GM23338 (cell line): ENCODE data around the gene RSRC2. TPM values are rescaled to one million over a fixed set of nuclear protein-coding genes. Genes with fewer than 3 reads are reported as not detected.

Experiments used
- ATAC-seq: fragments of 200-7000 bp; cut with Tn5 transposase; 3 replicates; pipeline ENCODE4 v1.9.1; 2020
- DNase-seq: peaks from one replicate; pipeline ENCODE4 v3.0.0-alpha.2; 2015; ENCODE audit warnings: low spot score
- H2AFZ ChIP-seq: fragments of 200-600 bp; sonication (generic); 2 replicates; pipeline ENCODE4 v1.8.0; 2016; ENCODE audit warnings: antibody characterized with exemption, mild to moderate bottlenecking, moderate library complexity
- H3F3A ChIP-seq: fragments of 200-600 bp; sonication (generic); replicated peaks from 2 replicates; pipeline ENCODE4 v1.8.0; 2017; ENCODE audit warnings: antibody characterized with exemption, mixed run types, low read depth
- H3K27ac ChIP-seq: fragments of 200-600 bp; sonication (generic); 2 replicates; pipeline ENCODE4 v1.6.1; 2016; ENCODE audit warnings: low read depth
- H3K27me3 ChIP-seq: fragments of 200-600 bp; sonication (generic); 2 replicates; pipeline ENCODE4 v1.8.0; 2016; ENCODE audit warnings: mild to moderate bottlenecking, mixed run types, moderate library complexity; ENCODE audit not compliant: insufficient read depth
- H3K36me3 ChIP-seq: fragments of 200-600 bp; sonication (generic); 2 replicates; pipeline ENCODE4 v1.8.0; 2016; ENCODE audit warnings: mild to moderate bottlenecking; ENCODE audit not compliant: insufficient read depth
- H3K4me1 ChIP-seq: fragments of 200-600 bp; sonication (generic); 2 replicates; pipeline ENCODE4 v1.8.0; 2016; ENCODE audit warnings: mild to moderate bottlenecking, moderate library complexity; ENCODE audit not compliant: insufficient read depth
- H3K4me2 ChIP-seq: fragments of 200-600 bp; sonication (generic); 2 replicates; pipeline ENCODE4 v1.7.1; 2017; ENCODE audit warnings: mixed run types
- H3K4me3 ChIP-seq: fragments of 200-600 bp; sonication (generic); 2 replicates; pipeline ENCODE4 v1.6.1; 2016; ENCODE audit warnings: mixed run types
- H3K79me2 ChIP-seq: fragments of 200-600 bp; sonication (generic); replicated peaks from 2 replicates; pipeline ENCODE4 v1.8.0; 2017; ENCODE audit warnings: mild to moderate bottlenecking; ENCODE audit not compliant: insufficient read depth
- H3K9me2 ChIP-seq: fragments of 200-600 bp; sonication (generic); 2 replicates; pipeline ENCODE4 v1.8.0; 2017; ENCODE audit not compliant: insufficient read depth
- H4K20me1 ChIP-seq: fragments of 200-600 bp; sonication (generic); replicated peaks from 2 replicates; pipeline ENCODE4 v1.8.0; 2017; ENCODE audit warnings: mild to moderate bottlenecking; ENCODE audit not compliant: insufficient read depth
- H3K27ac Mint-ChIP-seq: 2 replicates; pipeline ENCODE4 v1.8.0; 2020; ENCODE audit warnings: inconsistent platforms, mild to moderate bottlenecking, moderate library complexity, mixed read lengths
- H3K27me3 Mint-ChIP-seq: 3 replicates; pipeline ENCODE4 v1.8.0; 2022; ENCODE audit warnings: low read depth, mild to moderate bottlenecking, moderate library complexity, mixed read lengths, inconsistent platforms; ENCODE audit not compliant: insufficient read depth, poor library complexity
- H3K36me3 Mint-ChIP-seq: 3 replicates; pipeline ENCODE4 v1.8.0; 2021; ENCODE audit warnings: low read depth, mild to moderate bottlenecking, inconsistent platforms, moderate library complexity, mixed read lengths
- H3K4me1 Mint-ChIP-seq: 3 replicates; pipeline ENCODE4 v1.8.0; 2020; ENCODE audit warnings: mild to moderate bottlenecking, inconsistent platforms, mixed read lengths
- H3K4me3 Mint-ChIP-seq: 3 replicates; pipeline ENCODE4 v1.8.0; 2021; ENCODE audit warnings: moderate library complexity, mild to moderate bottlenecking, inconsistent platforms, mixed read lengths
- H3K9me3 Mint-ChIP-seq: 3 replicates; pipeline ENCODE4 v1.8.0; 2020; ENCODE audit warnings: moderate library complexity, mild to moderate bottlenecking, inconsistent platforms, mixed read lengths
- CREB1 ChIP-seq: fragments of 250-450 bp; sonication (Bioruptor Pico); IDR thresholded peaks from 2 replicates; pipeline ENCODE4 v1.5.0; 2020; ENCODE audit warnings: low read depth, mild to moderate bottlenecking, moderate library complexity
- EZH2 ChIP-seq: fragments of 200-600 bp; sonication (generic); IDR thresholded peaks from one replicate; pipeline ENCODE4 v1.8.0; 2017; ENCODE audit warnings: antibody characterized with exemption, mild to moderate bottlenecking, low read depth; ENCODE audit not compliant: unreplicated experiment
- EZH2phosphoT487 ChIP-seq: fragments of 200-600 bp; sonication (generic); IDR thresholded peaks from one replicate; pipeline ENCODE4 v1.8.1; 2018; ENCODE audit warnings: antibody characterized with exemption; ENCODE audit not compliant: unreplicated experiment
- JUNB ChIP-seq: IDR thresholded peaks from one replicate; pipeline ENCODE4 v1.6.1; 2016; ENCODE audit warnings: antibody characterized with exemption; ENCODE audit not compliant: unreplicated experiment
- NANOG ChIP-seq: IDR thresholded peaks from 2 replicates; pipeline ENCODE4 v1.6.1; 2016; ENCODE audit warnings: antibody characterized with exemption, borderline replicate concordance
- POLR2AphosphoS5 ChIP-seq: IDR thresholded peaks from 2 replicates; pipeline ENCODE4 v1.6.1; 2016; ENCODE audit warnings: antibody characterized with exemption, low read depth
- REST ChIP-seq: IDR thresholded peaks from one replicate; pipeline ENCODE4 v1.6.1; 2018; ENCODE audit warnings: antibody characterized with exemption; ENCODE audit not compliant: unreplicated experiment
- STAT1 ChIP-seq: IDR thresholded peaks from one replicate; pipeline ENCODE4 v1.6.1; 2016; ENCODE audit warnings: antibody characterized with exemption; ENCODE audit not compliant: unreplicated experiment
- ZNF114 ChIP-seq: fragments of 250-450 bp; sonication (Bioruptor Pico); IDR thresholded peaks from 2 replicates; pipeline ENCODE4 v1.5.0; 2020; ENCODE audit warnings: mild to moderate bottlenecking, moderate library complexity
- ZNF331 ChIP-seq: fragments of 250-450 bp; sonication (Bioruptor Pico); IDR thresholded peaks from 2 replicates; pipeline ENCODE4 v1.5.0; 2020; ENCODE audit warnings: low read depth, mild to moderate bottlenecking, moderate library complexity
- ZNF462 ChIP-seq: fragments of 250-450 bp; sonication (Bioruptor Pico); IDR thresholded peaks from 2 replicates; pipeline ENCODE4 v1.5.0; 2020; ENCODE audit warnings: mild to moderate bottlenecking, moderate library complexity
- polyA plus RNA-seq: library from polyadenylated mRNA; unstranded; fragments of >200 nt; fragmentation: Nextera tagmentation; extraction: Ambion mirVana; gene quantifications from 2 replicates; pipeline ENCODE4 v1.2.1, GENCODE V29; 2016
- total RNA-seq: library from RNA; depleted of rRNA; stranded (reverse); fragments of >200 nt; shearing (Covaris generic); gene quantifications from 2 replicates; pipeline ENCODE4 v1.2.3, GENCODE V29; 2014
- TF ChIP-seq, protein P1 (sequence below), 2 experiments: fragments of 200-600 bp in 1 of 2; sonication (generic) in 1 of 2; conservative IDR thresholded peaks; 2 replicates each; pipeline versions ENCODE4 v1.5.1 to v1.6.1; 2016 to 2017; ENCODE audit warnings: antibody characterized with exemption in 2 of 2, low read depth in 2 of 2, mild to moderate bottlenecking in 2 of 2, moderate library complexity in 1 of 2
- TF ChIP-seq, protein P2 (sequence below): IDR thresholded peaks from 2 replicates; pipeline ENCODE4 v1.6.1; 2016; ENCODE audit warnings: antibody characterized with exemption

RSRC2 gene
- total and polyA plus RNA-seq, 2 experiments from 2014 or later, result 76.3 to 184 TPM

DNA sequence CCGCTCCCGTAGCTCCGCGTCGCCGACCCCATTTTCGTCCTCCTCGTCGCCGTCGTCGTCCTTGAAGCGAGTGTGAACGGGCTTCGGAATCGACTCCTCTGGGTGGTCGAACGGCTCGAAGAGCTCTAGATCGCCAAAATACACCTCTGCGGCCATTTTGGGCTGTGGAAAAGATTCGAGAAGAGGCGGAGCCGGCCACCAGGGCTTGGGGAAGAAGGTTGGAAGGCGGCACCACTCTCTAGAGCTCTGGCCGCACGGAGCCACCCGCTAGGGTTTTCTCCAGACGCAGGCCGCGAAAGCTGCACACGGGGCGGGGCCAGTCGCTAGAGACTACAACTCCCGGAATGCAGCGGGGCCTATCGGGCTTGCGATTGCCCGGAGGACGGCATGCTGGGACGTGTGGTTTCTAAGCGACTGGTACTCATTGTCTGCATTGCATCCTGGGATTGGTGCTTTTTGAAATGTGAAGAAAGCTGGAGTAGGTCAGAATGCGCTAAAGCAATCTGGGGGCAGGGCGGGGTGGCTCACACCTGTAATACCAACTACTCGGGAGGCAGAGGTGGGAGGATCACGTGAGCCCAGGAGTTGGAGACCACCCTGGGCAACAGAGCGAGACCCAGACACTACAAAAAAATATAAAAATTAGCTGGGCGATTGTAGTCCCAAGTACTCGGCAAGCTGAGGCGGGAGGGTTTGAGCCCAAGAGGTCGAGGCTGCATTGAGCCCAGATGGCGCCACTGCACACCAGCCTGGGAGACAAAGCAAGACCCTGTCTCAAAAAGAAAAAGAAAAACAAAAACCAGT lies 25.8 kb downstream of the RSRC2 start, which contains the start of gene ZCCHC8:
TSS of gene ZCCHC8 (minus strand) at position 248 of the 804 bp plus-strand sequence. CDS start at position 156, 92 bp downstream.
- ATAC-seq (peak; percentile 91), DNase-seq (peak; percentile 100)
- Histone ChIP-seq H3K4me3 (peak within 1 kb of the TSS; percentile 78), H3K79me2 (peaks cover 42% of the 10 kb centered on the region), H3K9me2 (no peaks in the 10 kb centered on the region), H3K27ac (peak within 1 kb of the TSS; percentile 93), H4K20me1 (peaks cover 4% of the 10 kb centered on the region), H2AFZ (peak within 1 kb of the TSS; percentile 33; the same call in 1 of the 2 replicates), H3K4me1 (peaks cover 5% of the 10 kb centered on the region), H3K4me2 (peak within 1 kb of the TSS; percentile 87), H3K27me3 (no peaks in the 10 kb centered on the region), H3F3A (peaks cover 33% of the 10 kb centered on the region), H3K36me3 (peaks cover 27% of the 10 kb centered on the region)
- H3K36me3 Mint-ChIP-seq, result peaks cover 63% of the 10 kb centered on the region
- H3K27ac Mint-ChIP-seq, result peak within 1 kb of the TSS; percentile 99
- TF ChIP-seq, protein P1, sequence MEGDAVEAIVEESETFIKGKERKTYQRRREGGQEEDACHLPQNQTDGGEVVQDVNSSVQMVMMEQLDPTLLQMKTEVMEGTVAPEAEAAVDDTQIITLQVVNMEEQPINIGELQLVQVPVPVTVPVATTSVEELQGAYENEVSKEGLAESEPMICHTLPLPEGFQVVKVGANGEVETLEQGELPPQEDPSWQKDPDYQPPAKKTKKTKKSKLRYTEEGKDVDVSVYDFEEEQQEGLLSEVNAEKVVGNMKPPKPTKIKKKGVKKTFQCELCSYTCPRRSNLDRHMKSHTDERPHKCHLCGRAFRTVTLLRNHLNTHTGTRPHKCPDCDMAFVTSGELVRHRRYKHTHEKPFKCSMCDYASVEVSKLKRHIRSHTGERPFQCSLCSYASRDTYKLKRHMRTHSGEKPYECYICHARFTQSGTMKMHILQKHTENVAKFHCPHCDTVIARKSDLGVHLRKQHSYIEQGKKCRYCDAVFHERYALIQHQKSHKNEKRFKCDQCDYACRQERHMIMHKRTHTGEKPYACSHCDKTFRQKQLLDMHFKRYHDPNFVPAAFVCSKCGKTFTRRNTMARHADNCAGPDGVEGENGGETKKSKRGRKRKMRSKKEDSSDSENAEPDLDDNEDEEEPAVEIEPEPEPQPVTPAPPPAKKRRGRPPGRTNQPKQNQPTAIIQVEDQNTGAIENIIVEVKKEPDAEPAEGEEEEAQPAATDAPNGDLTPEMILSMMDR (conservative IDR thresholded peaks at IDR 0.05; ENCODE audit: low read depth in 2 of 2), result peak; percentile 28 to 47; a peak in 2 of 4 replicates
- TF ChIP-seq CREB1, result peak; percentile 73
- TF ChIP-seq ZNF462 (CRISPR knock-in tag), result no peak
- no peak for TF ChIP-seq REST
- no peak for TF ChIP-seq EZH2phosphoT487
- TF ChIP-seq POLR2AphosphoS5, result peak; percentile 86
- peak; percentile 28; the same call in 1 of the 2 replicates for TF ChIP-seq NANOG
- no peak for TF ChIP-seq STAT1
- no peak for TF ChIP-seq JUNB
- TF ChIP-seq, protein P2, sequence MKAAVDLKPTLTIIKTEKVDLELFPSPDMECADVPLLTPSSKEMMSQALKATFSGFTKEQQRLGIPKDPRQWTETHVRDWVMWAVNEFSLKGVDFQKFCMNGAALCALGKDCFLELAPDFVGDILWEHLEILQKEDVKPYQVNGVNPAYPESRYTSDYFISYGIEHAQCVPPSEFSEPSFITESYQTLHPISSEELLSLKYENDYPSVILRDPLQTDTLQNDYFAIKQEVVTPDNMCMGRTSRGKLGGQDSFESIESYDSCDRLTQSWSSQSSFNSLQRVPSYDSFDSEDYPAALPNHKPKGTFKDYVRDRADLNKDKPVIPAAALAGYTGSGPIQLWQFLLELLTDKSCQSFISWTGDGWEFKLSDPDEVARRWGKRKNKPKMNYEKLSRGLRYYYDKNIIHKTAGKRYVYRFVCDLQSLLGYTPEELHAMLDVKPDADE, result peak; percentile 99
- no peak for TF ChIP-seq ZNF114 (CRISPR knock-in tag)
- no peak for TF ChIP-seq EZH2
- no peak for TF ChIP-seq ZNF331 (CRISPR knock-in tag)
- H3K27me3 Mint-ChIP-seq, result peaks cover 11% of the 10 kb centered on the region
- H3K9me3 Mint-ChIP-seq, result no peaks in the 10 kb centered on the region
- H3K4me1 Mint-ChIP-seq, result peaks cover 20% of the 10 kb centered on the region
- H3K4me3 Mint-ChIP-seq, result peak within 1 kb of the TSS; percentile 98
